ENCODE measurements around the gene ALDOA.
A peak's percentile ranks its signal among the peaks of the same experiment; 100 is the strongest.

Gene ALDOA

DNA sequence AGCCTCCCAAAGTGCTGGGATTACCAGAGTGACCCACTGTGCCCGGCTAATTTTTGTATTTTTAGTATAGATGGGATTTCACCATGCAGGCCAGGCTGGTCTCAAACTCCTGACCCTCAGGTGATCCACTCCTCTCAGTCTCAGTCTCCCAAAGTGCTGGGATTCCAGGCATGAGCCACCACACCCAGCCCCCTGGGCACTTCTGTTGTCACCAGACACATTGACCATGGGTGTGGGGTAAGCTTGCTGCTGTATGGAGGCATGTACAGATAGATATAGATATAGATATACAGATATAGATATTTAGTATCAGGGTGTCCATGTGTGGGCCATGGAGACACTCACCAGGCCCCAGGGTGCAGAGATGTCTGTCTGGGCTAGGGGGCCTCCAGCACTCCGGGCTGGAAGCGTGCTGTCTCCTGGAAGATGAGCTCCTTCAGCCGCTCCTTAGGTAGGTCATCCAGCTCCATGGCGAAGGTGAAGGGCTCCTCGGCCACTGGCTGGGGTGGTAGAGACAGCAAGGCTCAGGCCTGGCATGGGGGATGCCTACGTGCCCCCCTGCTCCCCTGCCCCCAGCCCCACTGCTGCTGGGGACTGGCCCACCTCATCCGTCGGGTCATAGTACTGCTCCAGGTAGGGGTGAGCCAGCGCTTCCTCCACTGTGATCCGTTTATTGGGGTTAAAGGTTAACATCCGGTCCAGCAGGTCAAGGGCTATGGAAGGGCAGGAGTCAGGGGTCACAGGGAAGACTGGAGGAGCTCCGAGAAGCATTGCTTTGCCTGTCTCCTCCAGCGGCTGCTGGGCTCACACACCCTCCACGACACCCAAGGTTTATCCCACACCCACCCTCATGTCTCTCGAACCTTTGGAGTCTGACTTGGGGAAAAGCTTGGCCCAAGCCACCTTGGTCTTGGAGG, 51.0 kb downstream of the ALDOA start:
- TF ChIP-seq, protein P1, sequence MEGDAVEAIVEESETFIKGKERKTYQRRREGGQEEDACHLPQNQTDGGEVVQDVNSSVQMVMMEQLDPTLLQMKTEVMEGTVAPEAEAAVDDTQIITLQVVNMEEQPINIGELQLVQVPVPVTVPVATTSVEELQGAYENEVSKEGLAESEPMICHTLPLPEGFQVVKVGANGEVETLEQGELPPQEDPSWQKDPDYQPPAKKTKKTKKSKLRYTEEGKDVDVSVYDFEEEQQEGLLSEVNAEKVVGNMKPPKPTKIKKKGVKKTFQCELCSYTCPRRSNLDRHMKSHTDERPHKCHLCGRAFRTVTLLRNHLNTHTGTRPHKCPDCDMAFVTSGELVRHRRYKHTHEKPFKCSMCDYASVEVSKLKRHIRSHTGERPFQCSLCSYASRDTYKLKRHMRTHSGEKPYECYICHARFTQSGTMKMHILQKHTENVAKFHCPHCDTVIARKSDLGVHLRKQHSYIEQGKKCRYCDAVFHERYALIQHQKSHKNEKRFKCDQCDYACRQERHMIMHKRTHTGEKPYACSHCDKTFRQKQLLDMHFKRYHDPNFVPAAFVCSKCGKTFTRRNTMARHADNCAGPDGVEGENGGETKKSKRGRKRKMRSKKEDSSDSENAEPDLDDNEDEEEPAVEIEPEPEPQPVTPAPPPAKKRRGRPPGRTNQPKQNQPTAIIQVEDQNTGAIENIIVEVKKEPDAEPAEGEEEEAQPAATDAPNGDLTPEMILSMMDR (IDR thresholded peaks at IDR 0.05; ENCODE audit: low read depth, low read length), result no peak
- H3K4me3 ChIP-seq (replicated peaks in 1 of 2; ENCODE audit: low read depth in 2 of 2, low read length in 2 of 2), result no peak overlapping the region
- no peak for DNase-seq (ENCODE audit: low read depth in 2 of 2)

DNA sequence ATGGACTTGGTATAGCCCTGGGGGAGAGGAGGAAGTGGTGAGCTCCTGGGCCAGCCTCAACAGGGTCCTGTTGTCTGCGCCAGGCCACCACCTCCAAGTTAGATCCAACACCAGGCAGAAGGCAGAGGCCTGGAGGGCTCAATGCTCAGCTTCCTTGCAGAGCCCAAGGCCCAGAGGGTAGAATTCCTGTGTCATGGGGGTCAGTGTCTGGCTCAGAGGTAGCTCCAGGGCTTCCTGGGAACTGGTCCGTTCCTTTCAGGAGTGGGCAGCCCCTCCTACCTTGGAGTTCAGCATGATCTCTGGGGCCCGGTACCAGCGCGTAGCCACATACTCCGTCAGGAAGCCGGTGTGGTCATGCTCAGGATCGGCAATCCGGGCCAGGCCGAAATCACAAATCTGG, 52.2 kb downstream of the ALDOA start:
- DNase-seq (ENCODE audit: low read depth in 2 of 2), result no peak
- TF ChIP-seq, protein P1 (IDR thresholded peaks at IDR 0.05; ENCODE audit: low read depth, low read length), result no peak
- no peak overlapping the region for H3K4me3 ChIP-seq (replicated peaks in 1 of 2; ENCODE audit: low read depth in 2 of 2, low read length in 2 of 2)

DNA sequence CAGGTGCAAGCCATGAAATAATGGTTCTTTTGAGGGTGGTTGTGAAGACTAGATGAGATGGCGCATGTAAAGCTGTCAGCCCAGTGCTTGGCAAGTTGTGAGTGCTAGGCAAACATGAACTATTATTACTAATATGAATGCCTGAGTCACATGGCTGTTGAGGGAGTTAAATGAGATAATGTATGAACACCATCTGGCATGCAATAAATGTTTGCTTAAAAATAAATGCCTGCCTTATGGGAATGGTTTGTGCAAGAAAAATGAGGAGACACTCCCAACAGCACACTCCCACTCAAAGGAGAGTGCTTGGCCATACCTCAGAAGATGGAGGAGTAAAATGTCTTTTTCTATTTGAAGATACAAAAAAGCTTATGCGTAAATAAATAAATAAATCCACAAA, 53.9 kb downstream of the ALDOA start:
- TF ChIP-seq, protein P1 (IDR thresholded peaks at IDR 0.05; ENCODE audit: low read depth, low read length), result no peak
- H3K4me3 ChIP-seq (replicated peaks in 1 of 2; ENCODE audit: low read depth in 2 of 2, low read length in 2 of 2), result no peak overlapping the region
- DNase-seq (ENCODE audit: low read depth in 2 of 2), result peak; percentile 29 to 43
